HG03060 (cell line): ENCODE data around the gene FLNA.
"Not testable (repeated sequence)": the region's sequence is repeated elsewhere in the genome, so short reads cannot be mapped to it uniquely, and the experiment has no call there.

Source experiments
- ATAC-seq: cut with Tn5 transposase; IDR thresholded peaks from one replicate; pipeline ENCODE4 v1.9.1; 2021; ENCODE audit warnings: low read depth, moderate number of reproducible peaks; ENCODE audit not compliant: unreplicated experiment

Gene FLNA

GRCh38 chrX:154343620-154344019 lies 30.8 kb downstream of the FLNA start:
- not testable (repeated sequence) for ATAC-seq

GRCh38 chrX:154343063-154343462 lies 31.4 kb downstream of the FLNA start:
- not testable (repeated sequence) for ATAC-seq

- peak; percentile 55 for ATAC-seq
Observed at GRCh38 chrX:154341399-154342298, 32.8 kb downstream of the FLNA start.

GRCh38 chrX:154334496-154334895 lies 39.9 kb downstream of the FLNA start:
- ATAC-seq = no peak

GRCh38 chrX:154333837-154334271 lies 40.6 kb downstream of the FLNA start:
- ATAC-seq = no peak

GRCh38 chrX:154333116-154333515 lies 41.3 kb downstream of the FLNA start:
- ATAC-seq = no peak

- ATAC-seq = no peak
Observed at GRCh38 chrX:154332561-154332960, 41.9 kb downstream of the FLNA start.

- no peak for ATAC-seq
Observed at GRCh38 chrX:154329294-154329693, 45.1 kb downstream of the FLNA start.

GRCh38 chrX:154328646-154329045 lies 45.8 kb downstream of the FLNA start:
- ATAC-seq = no peak

GRCh38 chrX:154327038-154327820 lies 47.2 kb downstream of the FLNA start:
- no peak for ATAC-seq

GRCh38 chrX:154325541-154325940 lies 48.9 kb downstream of the FLNA start:
- ATAC-seq = no peak

GRCh38 chrX:154323537-154323936 lies 50.9 kb downstream of the FLNA start:
- no peak for ATAC-seq

- no peak for ATAC-seq
Observed at GRCh38 chrX:154322890-154323289, 51.5 kb downstream of the FLNA start.

GRCh38 chrX:154321594-154321993 lies 52.8 kb downstream of the FLNA start:
- no peak for ATAC-seq

- no peak for ATAC-seq
Observed at GRCh38 chrX:154321152-154321551, 53.3 kb downstream of the FLNA start.

- no peak for ATAC-seq
Observed at GRCh38 chrX:154320406-154320805, 54.0 kb downstream of the FLNA start.

- ATAC-seq = no peak
Observed at GRCh38 chrX:154317391-154317995, 56.9 kb downstream of the FLNA start.

GRCh38 chrX:154315416-154315815 lies 59.0 kb downstream of the FLNA start:
- no peak for ATAC-seq

GRCh38 chrX:154313147-154313546 lies 61.3 kb downstream of the FLNA start:
- ATAC-seq = no peak

- ATAC-seq = no peak
Observed at GRCh38 chrX:154312116-154312515, 62.3 kb downstream of the FLNA start.
